ENCODE results near the gene USP22.

Gene USP22

DNA sequence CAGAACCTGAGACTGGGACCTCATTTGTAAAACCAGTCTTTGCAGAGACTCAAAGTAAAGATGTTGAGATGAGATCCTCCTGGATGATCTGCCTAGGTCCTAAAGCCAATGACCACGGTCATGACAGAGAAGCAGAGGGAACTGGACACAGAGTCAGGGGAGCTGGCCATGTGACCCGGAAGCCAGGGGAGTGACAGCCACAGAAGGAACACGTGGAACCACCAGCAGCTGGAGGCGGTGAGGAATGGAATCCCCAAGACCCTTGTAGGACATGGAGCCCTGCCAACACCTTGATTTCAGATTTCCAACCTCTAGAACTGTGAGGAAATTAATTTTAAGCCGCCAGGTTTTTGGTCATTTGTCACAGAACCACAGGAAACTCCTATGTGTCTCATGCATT lies 37.0 kb downstream of the USP22 start:
- intact Hi-C loops (cut with micrococcal nuclease) = no loop called here
- no peaks in the 10 kb centered on the region for H3K9me3 Mint-ChIP-seq
- H3K4me1 Mint-ChIP-seq (ENCODE audit: low read depth) = peaks cover 7% of the 10 kb centered on the region
- H3K36me3 Mint-ChIP-seq (ENCODE audit: low read depth) = peaks cover 100% of the 10 kb centered on the region
- no peaks in the 10 kb centered on the region for H3K27me3 Mint-ChIP-seq
- no peak overlapping the region for H3K27ac Mint-ChIP-seq
- no peak overlapping the region for H3K4me3 Mint-ChIP-seq

DNA sequence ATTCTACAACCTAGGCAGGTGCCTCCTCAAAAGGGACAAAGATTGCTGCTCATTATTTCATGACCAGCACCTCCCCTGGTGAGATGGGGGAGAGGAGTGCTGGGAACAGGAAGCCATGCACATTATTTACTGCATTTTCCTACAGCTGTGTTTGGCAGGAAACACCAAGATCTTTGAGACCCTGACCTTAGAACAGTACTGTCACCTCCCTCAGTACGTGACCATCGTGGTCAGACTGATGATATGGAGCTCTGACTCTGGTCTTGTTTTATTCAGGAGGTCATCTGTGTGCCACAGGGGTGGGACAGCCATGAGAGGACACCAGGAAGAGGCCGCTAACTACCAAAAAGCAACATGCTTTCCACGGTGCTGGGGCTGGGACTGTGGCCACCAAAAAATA lies 37.4 kb downstream of the USP22 start:
- no peak overlapping the region for H3K27ac Mint-ChIP-seq
- intact Hi-C loops (cut with micrococcal nuclease) = no loop called here
- no peak overlapping the region for H3K4me3 Mint-ChIP-seq
- no peaks in the 10 kb centered on the region for H3K27me3 Mint-ChIP-seq
- H3K9me3 Mint-ChIP-seq = no peaks in the 10 kb centered on the region
- H3K4me1 Mint-ChIP-seq (ENCODE audit: low read depth) = peaks cover 8% of the 10 kb centered on the region
- peaks cover 100% of the 10 kb centered on the region for H3K36me3 Mint-ChIP-seq (ENCODE audit: low read depth)

DNA sequence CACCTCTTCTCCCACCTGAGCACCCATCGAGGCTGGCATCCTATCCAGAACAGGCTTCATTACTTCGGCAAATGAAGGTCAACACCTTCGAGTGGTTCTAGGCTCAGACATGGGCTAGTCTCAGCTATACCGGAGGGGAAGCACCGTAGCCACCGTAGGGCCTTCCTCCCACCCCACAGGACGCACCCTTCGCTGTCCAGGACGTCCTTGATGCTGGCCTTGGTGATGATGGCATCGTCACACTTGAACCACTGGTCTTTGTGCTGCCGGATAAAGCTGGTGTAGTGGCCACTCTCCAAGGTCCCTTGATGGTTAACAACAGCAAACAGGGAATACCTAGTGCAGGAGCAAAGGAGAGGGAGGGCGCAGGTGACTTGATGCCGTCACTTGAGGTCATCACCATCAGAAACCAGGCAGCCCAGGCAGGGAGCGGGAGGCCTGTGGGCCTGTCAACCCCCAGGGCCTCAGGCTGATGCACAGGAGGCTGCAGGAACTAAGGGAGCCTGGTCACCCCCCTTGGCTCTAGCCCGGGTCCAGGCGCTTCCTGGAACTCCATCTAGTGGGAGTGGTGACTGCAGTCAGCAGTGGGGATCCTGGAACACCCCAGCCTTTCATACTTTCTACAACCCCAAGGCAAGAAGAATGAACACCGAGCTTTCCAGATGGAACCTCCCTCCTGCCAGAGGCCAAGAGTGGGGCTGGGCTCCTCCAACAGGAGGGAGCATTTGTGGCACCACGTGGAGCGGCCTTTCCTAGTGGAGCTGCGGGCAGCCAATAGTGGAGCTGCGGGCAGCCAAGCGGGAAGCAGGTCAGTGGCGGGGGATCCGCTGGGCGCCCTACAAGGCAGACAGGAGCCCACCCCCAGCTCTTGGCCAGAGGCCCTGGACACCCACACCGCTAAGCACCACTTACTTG lies 38.5 kb downstream of the USP22 start:
- intact Hi-C loops (cut with micrococcal nuclease) = no loop called here
- H3K4me1 Mint-ChIP-seq (ENCODE audit: low read depth) = peaks cover 19% of the 10 kb centered on the region
- peaks cover 100% of the 10 kb centered on the region for H3K36me3 Mint-ChIP-seq (ENCODE audit: low read depth)
- H3K27ac Mint-ChIP-seq = no peak overlapping the region
- H3K9me3 Mint-ChIP-seq = no peaks in the 10 kb centered on the region
- no peak overlapping the region for H3K4me3 Mint-ChIP-seq
- no peaks in the 10 kb centered on the region for H3K27me3 Mint-ChIP-seq

DNA sequence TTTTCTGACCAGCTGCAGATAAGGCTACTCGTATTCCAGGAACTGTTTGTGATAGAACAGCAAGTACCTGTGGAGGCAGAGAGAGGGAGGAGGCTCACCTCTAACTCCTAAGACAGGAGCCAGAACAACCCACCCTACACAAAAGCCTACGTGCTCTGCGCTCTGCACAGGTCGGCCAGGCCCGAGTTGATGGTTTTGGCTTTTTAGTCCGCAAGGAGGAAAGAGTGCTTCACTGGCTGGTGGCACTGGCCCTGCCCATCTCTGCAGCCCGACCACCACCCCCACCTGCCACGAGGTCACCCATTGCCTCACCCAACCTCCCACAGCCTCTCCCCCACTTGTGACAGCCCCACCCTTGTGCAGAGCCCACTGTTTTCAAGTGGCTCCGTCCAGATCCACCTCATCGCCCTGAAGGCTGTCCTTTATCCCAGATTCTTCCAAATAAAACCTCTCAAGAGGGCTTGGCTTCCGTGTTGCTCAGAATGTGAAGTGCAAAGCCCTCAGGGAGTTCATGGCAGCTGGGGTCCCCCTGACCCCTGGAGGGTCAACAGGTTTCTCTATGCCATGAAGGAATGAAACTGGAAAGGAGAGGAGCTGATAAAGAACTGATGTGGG lies 39.7 kb downstream of the USP22 start:
- H3K4me3 Mint-ChIP-seq = no peak overlapping the region
- H3K9me3 Mint-ChIP-seq = no peaks in the 10 kb centered on the region
- intact Hi-C loops (cut with micrococcal nuclease) = no loop called here
- H3K4me1 Mint-ChIP-seq (ENCODE audit: low read depth) = peaks cover 27% of the 10 kb centered on the region
- H3K27me3 Mint-ChIP-seq = no peaks in the 10 kb centered on the region
- H3K27ac Mint-ChIP-seq = no peak overlapping the region
- H3K36me3 Mint-ChIP-seq (ENCODE audit: low read depth) = peaks cover 97% of the 10 kb centered on the region

DNA sequence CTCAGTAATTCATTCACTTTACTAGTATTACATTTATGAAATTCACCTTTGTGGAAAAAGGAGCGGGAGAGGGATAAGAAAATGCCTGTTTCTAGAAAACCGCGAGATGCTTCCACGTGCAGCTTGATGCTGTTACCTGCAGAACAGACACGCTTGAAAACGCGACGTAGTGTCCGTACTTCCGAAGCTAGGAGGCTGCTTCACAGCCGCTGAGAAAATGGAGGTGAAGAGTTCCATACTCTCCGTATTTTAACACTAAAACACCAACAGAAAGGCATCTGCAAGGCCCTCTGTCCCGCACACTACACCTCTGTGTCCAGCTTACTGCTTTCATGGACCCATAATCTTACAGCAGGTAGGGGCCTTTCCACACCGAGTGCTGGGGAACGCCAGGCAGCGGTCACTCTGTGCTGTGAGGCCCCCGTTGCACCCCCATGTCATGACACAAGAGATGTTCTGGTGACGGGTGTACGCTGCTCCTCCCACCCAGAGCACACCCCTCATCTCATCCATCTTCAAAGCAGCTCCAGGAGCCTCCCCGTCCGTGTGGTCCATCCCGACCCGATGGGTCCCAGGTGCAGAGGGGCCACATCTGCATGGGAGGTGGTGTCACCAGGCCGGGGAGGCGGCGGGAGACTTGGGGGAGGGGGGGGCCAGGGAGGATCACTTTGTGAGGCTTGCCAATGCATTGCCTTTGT lies 40.4 kb downstream of the USP22 start:
- Mint-ChIP-seq H3K36me3 (ENCODE audit: low read depth) (peaks cover 90% of the 10 kb centered on the region), H3K27ac (no peak overlapping the region), H3K9me3 (no peaks in the 10 kb centered on the region), H3K27me3 (no peaks in the 10 kb centered on the region), H3K4me1 (ENCODE audit: low read depth) (peaks cover 27% of the 10 kb centered on the region), H3K4me3 (no peak overlapping the region)
- intact Hi-C loops (cut with micrococcal nuclease) = no loop called here

DNA sequence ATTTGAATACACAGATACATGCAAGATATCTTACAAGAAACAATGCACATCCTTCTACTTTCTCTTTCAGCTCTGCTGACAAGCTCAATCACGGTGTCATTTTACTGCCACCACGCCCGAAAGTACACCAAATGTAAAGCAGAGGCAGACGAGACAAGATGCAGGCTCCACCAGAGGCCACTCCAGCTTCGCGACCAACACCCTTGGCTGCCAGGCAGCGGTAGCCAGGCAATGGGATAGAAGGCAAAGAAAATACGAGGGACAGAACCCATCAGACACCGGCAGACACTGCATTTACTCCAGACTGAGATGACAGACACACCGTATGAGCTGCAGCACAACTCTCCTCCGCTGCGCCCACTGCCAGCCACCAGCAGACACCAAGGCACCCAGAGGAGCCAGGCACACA lies 41.0 kb downstream of the USP22 start:
- intact Hi-C loops (cut with micrococcal nuclease) = no loop called here
- no peaks in the 10 kb centered on the region for H3K27me3 Mint-ChIP-seq
- H3K36me3 Mint-ChIP-seq (ENCODE audit: low read depth) = peaks cover 84% of the 10 kb centered on the region
- H3K27ac Mint-ChIP-seq = no peak overlapping the region
- H3K4me1 Mint-ChIP-seq (ENCODE audit: low read depth) = peaks cover 27% of the 10 kb centered on the region
- H3K9me3 Mint-ChIP-seq = no peaks in the 10 kb centered on the region
- H3K4me3 Mint-ChIP-seq = no peak overlapping the region

DNA sequence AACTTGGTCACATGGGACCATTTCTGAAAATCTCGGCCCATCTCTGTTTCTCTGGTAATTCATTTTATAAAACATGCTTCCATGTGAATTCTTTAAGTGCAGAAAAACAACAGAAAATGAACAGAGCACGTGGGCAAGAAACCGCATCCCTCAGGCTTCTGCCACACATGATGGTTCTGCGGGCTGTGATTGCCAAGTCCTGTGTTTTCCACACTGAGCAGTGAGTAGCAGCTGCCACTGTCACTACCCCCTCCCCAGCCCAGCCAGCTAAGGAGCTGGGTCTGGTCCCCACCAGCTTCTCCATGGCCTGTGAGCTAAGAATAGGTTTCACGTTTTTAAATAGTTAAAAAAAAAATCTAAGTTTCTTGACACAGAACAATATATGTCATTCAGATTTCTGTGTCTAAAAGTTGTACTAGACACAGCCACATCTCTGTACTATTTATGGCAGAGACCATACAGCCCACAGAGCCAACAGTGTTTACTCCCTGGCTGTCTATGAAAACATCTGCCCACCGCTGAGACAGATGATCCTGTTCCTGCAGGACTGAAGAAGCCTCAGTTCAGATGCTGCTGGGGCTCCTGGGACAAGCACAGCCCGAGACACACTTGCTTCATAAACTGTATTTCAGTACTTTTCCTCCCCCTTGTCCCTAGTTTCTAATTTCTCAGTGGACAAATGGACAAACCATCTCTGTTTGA lies 41.5 kb downstream of the USP22 start:
- peaks cover 27% of the 10 kb centered on the region for H3K4me1 Mint-ChIP-seq (ENCODE audit: low read depth)
- intact Hi-C loops (cut with micrococcal nuclease) = no loop called here
- no peaks in the 10 kb centered on the region for H3K9me3 Mint-ChIP-seq
- no peak overlapping the region for H3K27ac Mint-ChIP-seq
- no peaks in the 10 kb centered on the region for H3K27me3 Mint-ChIP-seq
- H3K36me3 Mint-ChIP-seq (ENCODE audit: low read depth) = peaks cover 78% of the 10 kb centered on the region
- no peak overlapping the region for H3K4me3 Mint-ChIP-seq

DNA sequence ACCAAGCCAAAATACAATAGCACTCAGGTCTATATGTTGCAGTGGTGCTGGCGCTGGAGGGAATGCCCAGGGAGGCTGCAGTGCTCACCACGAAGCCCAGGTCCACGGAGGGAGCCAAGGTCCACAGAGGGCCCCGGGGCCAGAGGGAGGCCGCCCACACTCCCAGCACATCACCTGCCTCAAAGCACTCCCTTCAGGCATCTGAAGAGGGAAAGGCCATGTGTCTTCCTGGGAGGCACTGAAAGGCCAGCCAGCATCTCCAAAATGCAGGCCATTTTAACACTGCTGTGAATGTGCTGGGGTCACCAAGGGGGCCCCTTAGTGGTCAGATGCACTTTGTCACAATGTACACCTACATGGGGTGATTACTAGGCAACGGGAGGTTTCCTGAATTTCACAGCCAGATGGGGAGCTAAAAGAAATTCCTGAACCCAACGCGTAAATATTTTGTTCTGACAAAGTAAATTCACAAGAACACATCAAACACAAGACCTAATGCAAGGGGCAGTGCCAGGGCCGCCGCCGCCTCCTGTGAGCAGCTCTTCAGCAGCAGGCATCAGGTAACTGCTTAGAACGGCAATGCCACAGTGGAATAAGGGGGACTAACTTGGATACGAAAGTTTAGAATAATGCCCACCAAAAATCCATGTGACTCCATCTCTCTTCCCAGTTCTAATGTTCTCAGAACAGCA lies 42.8 kb downstream of the USP22 start:
- peaks cover 66% of the 10 kb centered on the region for H3K36me3 Mint-ChIP-seq (ENCODE audit: low read depth)

DNA sequence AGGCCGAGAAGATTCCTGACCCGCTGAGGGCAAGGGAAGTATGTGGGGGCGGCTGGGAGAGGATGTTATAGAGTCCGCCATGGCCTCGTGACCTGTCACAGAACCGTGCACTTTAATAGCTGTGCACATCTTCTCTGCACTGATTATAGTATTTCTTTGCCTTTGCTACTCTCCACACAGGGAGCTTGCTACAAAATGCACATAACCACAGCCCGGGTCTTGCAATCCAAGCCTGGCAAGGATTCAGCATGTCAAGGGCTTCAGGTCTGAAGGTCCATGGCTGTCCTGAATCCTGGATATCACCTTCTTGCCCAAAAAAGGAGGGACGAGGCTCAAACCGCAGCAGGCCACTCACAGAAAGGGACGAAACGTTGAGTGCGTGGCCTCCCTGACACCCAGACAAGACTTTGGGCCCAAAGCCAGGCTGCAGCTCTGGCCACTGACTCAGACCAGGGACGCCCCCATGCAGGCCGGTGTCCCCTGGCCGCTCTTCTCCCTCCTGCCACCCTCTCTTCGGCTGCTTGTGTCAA lies 43.7 kb downstream of the USP22 start:
- no peaks in the 10 kb centered on the region for H3K27me3 Mint-ChIP-seq
- H3K27ac Mint-ChIP-seq = peak overlapping the region; percentile 15
- H3K4me1 Mint-ChIP-seq (ENCODE audit: low read depth) = peaks cover 27% of the 10 kb centered on the region
- intact Hi-C loops (cut with micrococcal nuclease) = no loop called here
- H3K9me3 Mint-ChIP-seq = no peaks in the 10 kb centered on the region
- peaks cover 57% of the 10 kb centered on the region for H3K36me3 Mint-ChIP-seq (ENCODE audit: low read depth)
- no peak overlapping the region for H3K4me3 Mint-ChIP-seq

More for the DNA sequence above, 42.8 kb downstream of the USP22 start:
- Mint-ChIP-seq H3K27me3 (no peaks in the 10 kb centered on the region), H3K4me1 (ENCODE audit: low read depth) (peaks cover 27% of the 10 kb centered on the region), H3K9me3 (no peaks in the 10 kb centered on the region), H3K4me3 (no peak overlapping the region), H3K27ac (no peak overlapping the region)
- intact Hi-C loops (cut with micrococcal nuclease) = no loop called here

DNA sequence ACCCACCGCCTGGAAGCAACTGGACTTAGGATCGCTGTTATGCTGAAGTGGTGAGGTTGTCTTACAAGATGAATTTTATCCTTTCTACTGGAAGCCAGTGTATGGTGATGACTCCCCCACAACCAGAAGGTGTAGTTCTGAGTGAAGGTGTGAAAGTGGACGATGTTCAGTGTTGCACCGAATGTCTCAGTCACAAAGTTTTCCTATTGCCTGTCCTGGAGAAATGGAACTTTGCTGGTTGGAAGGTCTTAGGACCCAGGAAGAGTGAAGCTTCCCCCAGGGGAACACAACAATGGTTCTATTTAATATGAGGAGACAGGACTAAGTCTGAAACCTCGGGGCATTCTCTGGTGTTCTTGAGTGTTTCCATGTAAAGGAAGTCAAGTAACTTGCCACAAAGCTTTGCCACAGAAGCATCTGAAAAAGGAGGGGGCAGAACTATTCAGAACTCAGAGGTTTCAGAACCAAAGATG lies 44.2 kb downstream of the USP22 start:
- peaks cover 27% of the 10 kb centered on the region for H3K4me1 Mint-ChIP-seq (ENCODE audit: low read depth)
- intact Hi-C loops (cut with micrococcal nuclease) = no loop called here
- peaks cover 52% of the 10 kb centered on the region for H3K36me3 Mint-ChIP-seq (ENCODE audit: low read depth)
- no peaks in the 10 kb centered on the region for H3K9me3 Mint-ChIP-seq
- no peaks in the 10 kb centered on the region for H3K27me3 Mint-ChIP-seq
- H3K27ac Mint-ChIP-seq = peak overlapping the region; percentile 15
- H3K4me3 Mint-ChIP-seq = no peak overlapping the region

DNA sequence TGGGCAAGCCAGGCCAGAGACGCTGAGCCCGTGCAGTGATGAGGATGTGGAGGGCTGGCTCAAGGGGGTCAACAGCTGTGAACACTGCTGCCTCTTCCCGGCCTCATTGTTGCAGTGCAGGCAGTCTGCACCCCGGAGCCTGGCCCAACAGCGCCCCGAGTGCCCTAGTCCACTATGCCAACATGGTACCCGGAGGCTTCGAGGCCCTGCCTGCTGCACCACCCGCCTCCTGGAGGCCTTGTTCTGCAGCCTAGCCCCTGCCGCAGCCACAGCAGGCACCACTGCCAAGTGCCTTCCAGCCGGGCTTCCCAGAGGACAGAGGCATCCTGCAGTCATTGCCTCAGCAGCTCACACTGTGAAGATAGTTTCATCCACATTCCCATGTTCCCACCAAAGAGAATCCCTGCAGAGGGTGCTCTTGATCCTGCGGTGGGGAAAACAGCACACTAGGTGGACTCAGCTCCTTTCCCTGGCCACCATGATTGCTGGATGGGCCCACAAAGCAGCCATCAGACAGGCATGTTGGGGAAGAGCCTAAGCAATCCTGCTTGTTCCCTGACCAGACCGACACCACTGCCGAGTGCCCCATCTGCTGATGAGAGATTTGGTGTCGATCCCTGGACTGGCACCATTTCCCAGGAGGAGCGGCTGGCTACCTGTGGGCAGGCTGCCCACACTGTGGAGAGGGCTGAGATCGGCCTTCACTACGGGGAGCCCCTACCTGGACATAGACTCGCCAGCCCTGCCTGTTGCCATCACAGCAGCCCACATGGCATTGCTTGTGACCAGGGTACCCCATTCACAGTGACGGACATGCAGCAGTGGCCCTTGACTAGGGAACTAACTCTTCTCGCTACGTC lies 44.9 kb downstream of the USP22 start:
- Mint-ChIP-seq H3K4me1 (ENCODE audit: low read depth) (peaks cover 27% of the 10 kb centered on the region), H3K4me3 (no peak overlapping the region), H3K36me3 (ENCODE audit: low read depth) (peaks cover 45% of the 10 kb centered on the region), H3K27ac (no peak overlapping the region), H3K9me3 (no peaks in the 10 kb centered on the region), H3K27me3 (no peaks in the 10 kb centered on the region)
- intact Hi-C loops (cut with micrococcal nuclease) = no loop called here

DNA sequence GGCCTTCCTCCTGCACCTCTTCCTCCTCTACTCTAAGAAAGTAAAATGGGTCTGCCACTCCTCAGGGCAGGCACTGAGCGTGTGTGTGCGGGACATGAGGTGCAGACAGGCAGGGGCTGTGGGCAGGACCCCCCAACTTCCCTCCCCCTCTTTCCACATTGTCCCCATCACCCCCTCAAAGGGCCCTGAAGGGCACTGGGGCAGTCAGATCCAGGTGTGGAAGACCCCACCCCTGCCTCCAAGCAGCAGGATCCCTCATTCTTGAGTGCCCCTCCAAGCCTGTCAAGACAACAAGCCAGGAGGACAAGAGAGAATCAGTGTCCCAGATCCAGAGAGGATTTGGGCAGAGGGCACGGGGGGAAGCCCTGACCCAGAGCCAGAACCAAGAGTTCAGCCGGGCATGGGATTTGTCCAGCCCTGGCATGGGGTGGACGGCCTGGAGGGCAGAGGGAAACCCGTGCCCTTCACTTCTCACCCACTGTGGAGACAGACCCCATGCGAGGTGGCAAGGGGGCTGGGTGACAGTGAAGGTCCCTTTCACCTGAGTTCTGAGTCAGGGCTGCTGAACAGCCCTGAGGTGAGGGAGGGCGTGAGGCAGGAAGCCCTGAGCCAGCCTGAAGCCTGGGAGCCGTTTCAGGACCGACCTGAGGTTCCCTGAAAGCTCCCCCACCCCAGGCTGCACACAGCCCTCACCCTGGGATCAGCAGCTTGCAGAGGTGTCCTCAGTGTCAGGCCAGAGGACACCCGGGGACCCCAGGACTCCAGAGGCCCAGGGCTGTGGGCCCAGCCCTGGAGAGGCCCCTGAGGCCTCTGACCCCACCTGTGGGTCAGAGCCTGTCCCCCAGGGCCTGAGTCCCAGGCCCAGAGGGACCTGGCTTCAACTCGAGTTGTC lies 45.8 kb downstream of the USP22 start:
- no peaks in the 10 kb centered on the region for H3K27me3 Mint-ChIP-seq
- H3K9me3 Mint-ChIP-seq = no peaks in the 10 kb centered on the region
- peaks cover 24% of the 10 kb centered on the region for H3K4me1 Mint-ChIP-seq (ENCODE audit: low read depth)
- no peak overlapping the region for H3K4me3 Mint-ChIP-seq
- intact Hi-C loops (cut with micrococcal nuclease) = no loop called here
- H3K36me3 Mint-ChIP-seq (ENCODE audit: low read depth) = peaks cover 35% of the 10 kb centered on the region
- H3K27ac Mint-ChIP-seq = no peak overlapping the region

All from dendritic cell treated with granulocyte-macrophage colony-stimulating factor and Interleukin-4, amounts not matched to agents 40 ng/mL and 50 ng/mL, for 4 days (primary cell).